ENCODE data around the gene SUPT20H.

Gene SUPT20H

GRCh38 chr13:36997716-36998427 is 61.6 kb downstream of the SUPT20H start:
- no peak for DNase-seq

- DNase-seq: no peak
These were observed 67.1 kb downstream of the SUPT20H start for GRCh38 chr13:36992362-36992761.

GRCh38 chr13:36986462-36987240 is 72.8 kb downstream of the SUPT20H start:
- DNase-seq: no peak

GRCh38 chr13:36981156-36981743 is 78.2 kb downstream of the SUPT20H start:
- DNase-seq: peak; percentile 65

- DNase-seq: no peak
These were observed 80.0 kb downstream of the SUPT20H start for GRCh38 chr13:36979361-36980050.

- no peak for DNase-seq
These were observed 84.3 kb downstream of the SUPT20H start for GRCh38 chr13:36975172-36975571.

- DNase-seq: no peak
These were observed 85.7 kb downstream of the SUPT20H start for GRCh38 chr13:36973621-36974295.

- no peak for DNase-seq
These were observed 86.5 kb downstream of the SUPT20H start for GRCh38 chr13:36973009-36973408.

- no peak for DNase-seq
These were observed 93.1 kb downstream of the SUPT20H start for GRCh38 chr13:36966404-36966803.

- DNase-seq: no peak
These were observed 93.7 kb downstream of the SUPT20H start for GRCh38 chr13:36965767-36966166.

GRCh38 chr13:36959456-36960116 is 99.9 kb downstream of the SUPT20H start:
- no peak for DNase-seq
